Upper lobe of right lung (tissue), 1 donor: ENCODE measurements around the gene RBM10. TPM values are rescaled to one million over a fixed set of nuclear protein-coding genes. Genes with fewer than 3 reads are reported as not detected.

Source experiments
- ATAC-seq: fragments of 200-7000 bp; cut with Tn5 transposase; one replicate; pipeline ENCODE4 v1.9.1; 2020; ENCODE audit warnings: mild to moderate bottlenecking, moderate library complexity
- DNase-seq: peaks from one replicate; pipeline ENCODE4 v3.0.0-alpha.2; 2020
- H3K27ac ChIP-seq: fragments of 200-600 bp; one replicate; pipeline ENCODE4 v1.8.0; 2022
- H3K27me3 ChIP-seq: fragments of 200-600 bp; one replicate; pipeline ENCODE4 v1.8.0; 2022; ENCODE audit warnings: mild to moderate bottlenecking
- H3K36me3 ChIP-seq: fragments of 200-600 bp; one replicate; pipeline ENCODE4 v1.8.0; 2022
- H3K4me1 ChIP-seq: fragments of 200-600 bp; one replicate; pipeline ENCODE4 v1.8.0; 2022
- H3K4me3 ChIP-seq: fragments of 200-600 bp; one replicate; pipeline ENCODE4 v1.8.0; 2022; ENCODE audit warnings: mild to moderate bottlenecking
- H3K9me3 ChIP-seq: fragments of 200-600 bp; one replicate; pipeline ENCODE4 v1.8.0; 2022
- CTCF ChIP-seq: fragments of 200-600 bp; IDR thresholded peaks from one replicate; pipeline ENCODE4 v1.8.0; 2022; ENCODE audit warnings: antibody characterized with exemption
- intact Hi-C: fragments of 100-400 bp; cut with DNase I; formaldehyde crosslinking; loops from one replicate; pipeline ENCODE4 v1.11.0; 2022
- total RNA-seq: library from RNA; stranded (reverse); fragmentation: NEBNext Ultra II Directional; extraction: Animal tissue kit (Norgen Biotek cat#: 25700); gene quantifications from one replicate; pipeline ENCODE4 v1.2.1, GENCODE V29; 2021
- donor health status: DM: no; HTN: yes; CAD: no; lungs with severe emphysema.

The RBM10 gene
- total RNA-seq, 1 donor from 2014 or later: 31.9 TPM

GRCh38 chrX:47212381-47213293 lies 67.6 kb downstream of the RBM10 start:
- Histone ChIP-seq H3K4me1 (no peaks in the 10 kb centered on the region), H3K4me3 (no peak overlapping the region), H3K27me3 (no peaks in the 10 kb centered on the region), H3K27ac (no peak overlapping the region), H3K36me3 (peaks cover 53% of the 10 kb centered on the region), H3K9me3 (no peaks in the 10 kb centered on the region)
- ATAC-seq: no peak
- no peak for DNase-seq
- intact Hi-C loops: no loop called here
- TF ChIP-seq CTCF: no peak

- intact Hi-C loops: no loop called here
- no peaks in the 10 kb centered on the region for H3K27me3 ChIP-seq
- DNase-seq (no peak), ATAC-seq (no peak)
- no peak overlapping the region for H3K4me3 ChIP-seq
- peaks cover 49% of the 10 kb centered on the region for H3K36me3 ChIP-seq
- H3K9me3 ChIP-seq: no peaks in the 10 kb centered on the region
- no peaks in the 10 kb centered on the region for H3K4me1 ChIP-seq
- TF ChIP-seq CTCF: no peak
- no peak overlapping the region for H3K27ac ChIP-seq
These were observed 69.5 kb downstream of the RBM10 start for GRCh38 chrX:47214435-47215077.

- no peak for TF ChIP-seq CTCF
- Histone ChIP-seq H3K27ac (no peak overlapping the region), H3K4me3 (no peak overlapping the region), H3K27me3 (no peaks in the 10 kb centered on the region), H3K36me3 (peaks cover 41% of the 10 kb centered on the region), H3K4me1 (no peaks in the 10 kb centered on the region), H3K9me3 (no peaks in the 10 kb centered on the region)
- DNase-seq (no peak), ATAC-seq (no peak)
- intact Hi-C loops: no loop called here
These were observed 70.4 kb downstream of the RBM10 start for GRCh38 chrX:47215291-47215900.

GRCh38 chrX:47216393-47216925 lies 71.4 kb downstream of the RBM10 start:
- TF ChIP-seq CTCF: no peak
- ATAC-seq (no peak), DNase-seq (no peak)
- Histone ChIP-seq H3K36me3 (peaks cover 31% of the 10 kb centered on the region), H3K27ac (peak overlapping the region; percentile 76), H3K4me3 (no peak overlapping the region), H3K4me1 (no peaks in the 10 kb centered on the region), H3K27me3 (no peaks in the 10 kb centered on the region), H3K9me3 (no peaks in the 10 kb centered on the region)
- intact Hi-C loops: no loop called here

- intact Hi-C loops: no loop called here
- no peak for ATAC-seq
- peak overlapping the region; percentile 76 for H3K27ac ChIP-seq
These were observed 72.3 kb downstream of the RBM10 start for GRCh38 chrX:47217121-47217851.

More at GRCh38 chrX:47217121-47217851, 72.3 kb downstream of the RBM10 start:
- no peak for DNase-seq
- Histone ChIP-seq H3K27me3 (no peaks in the 10 kb centered on the region), H3K4me1 (no peaks in the 10 kb centered on the region), H3K36me3 (peaks cover 25% of the 10 kb centered on the region), H3K4me3 (peak overlapping the region; percentile 39), H3K9me3 (no peaks in the 10 kb centered on the region)
- TF ChIP-seq CTCF: no peak
